ENCODE measurements around the gene SCN2B.

GRCh38 chr11:118136801-118137200 is 39.6 kb downstream of the SCN2B start:
- TF ChIP-seq, protein P1, sequence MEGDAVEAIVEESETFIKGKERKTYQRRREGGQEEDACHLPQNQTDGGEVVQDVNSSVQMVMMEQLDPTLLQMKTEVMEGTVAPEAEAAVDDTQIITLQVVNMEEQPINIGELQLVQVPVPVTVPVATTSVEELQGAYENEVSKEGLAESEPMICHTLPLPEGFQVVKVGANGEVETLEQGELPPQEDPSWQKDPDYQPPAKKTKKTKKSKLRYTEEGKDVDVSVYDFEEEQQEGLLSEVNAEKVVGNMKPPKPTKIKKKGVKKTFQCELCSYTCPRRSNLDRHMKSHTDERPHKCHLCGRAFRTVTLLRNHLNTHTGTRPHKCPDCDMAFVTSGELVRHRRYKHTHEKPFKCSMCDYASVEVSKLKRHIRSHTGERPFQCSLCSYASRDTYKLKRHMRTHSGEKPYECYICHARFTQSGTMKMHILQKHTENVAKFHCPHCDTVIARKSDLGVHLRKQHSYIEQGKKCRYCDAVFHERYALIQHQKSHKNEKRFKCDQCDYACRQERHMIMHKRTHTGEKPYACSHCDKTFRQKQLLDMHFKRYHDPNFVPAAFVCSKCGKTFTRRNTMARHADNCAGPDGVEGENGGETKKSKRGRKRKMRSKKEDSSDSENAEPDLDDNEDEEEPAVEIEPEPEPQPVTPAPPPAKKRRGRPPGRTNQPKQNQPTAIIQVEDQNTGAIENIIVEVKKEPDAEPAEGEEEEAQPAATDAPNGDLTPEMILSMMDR (conservative IDR thresholded peaks at IDR 0.05; ENCODE audit: low read depth, low read length): no peak
- TF ChIP-seq EZH2 (IDR thresholded peaks at IDR 0.05; ENCODE audit: borderline replicate concordance, low read depth, low read length, poor library complexity, severe bottlenecking): no peak

Data from A673 (cell line).